ENCODE results near the gene RNPC3. TPM values are rescaled to one million over a fixed set of nuclear protein-coding genes. Genes with fewer than 3 reads are reported as not detected.

The RNPC3 gene
- total RNA-seq, 1 experiment from 2014 or later = 12.2 TPM

GRCh38 chr1:103509250-103509649, 16.2 kb upstream of the RNPC3 start:
- Histone ChIP-seq H3K4me1 (ENCODE audit: insufficient read depth, low read length) (no peaks in the 10 kb centered on the region), H2AK5ac (ENCODE audit: insufficient read length, low read length) (no peak overlapping the region), H3K79me2 (ENCODE audit: insufficient read depth, low read length) (no peaks in the 10 kb centered on the region), H3K9ac (ENCODE audit: extremely low read depth, insufficient read length, low read length) (no peak overlapping the region), H3K79me1 (ENCODE audit: insufficient read depth, low read depth, low read length, poor library complexity, severe bottlenecking) (no peaks in the 10 kb centered on the region), H3K14ac (ENCODE audit: insufficient read depth, low read length) (no peak overlapping the region), H3K27me3 (ENCODE audit: insufficient read depth, low read length) (no peaks in the 10 kb centered on the region), H3K9me3 (ENCODE audit: control insufficient read depth, low read depth, low read length) (no peaks in the 10 kb centered on the region), H3K27ac (ENCODE audit: insufficient read length, low read depth, low read length) (no peak overlapping the region), H2AFZ (ENCODE audit: low read length) (no peak overlapping the region), H3K4ac (ENCODE audit: low read depth, low read length) (no peak overlapping the region), H3K23ac (ENCODE audit: insufficient read length, low read depth, low read length) (no peak overlapping the region), H2BK12ac (ENCODE audit: insufficient read length, low read depth, low read length) (no peak overlapping the region), H4K91ac (ENCODE audit: insufficient read length, low read depth, low read length) (no peak overlapping the region), H4K20me1 (ENCODE audit: control insufficient read depth, insufficient read depth, insufficient read length) (no peaks in the 10 kb centered on the region), H2BK5ac (ENCODE audit: insufficient read length, low read length) (no peak overlapping the region), H2BK20ac (ENCODE audit: low read depth, low read length, poor library complexity, severe bottlenecking) (no peak overlapping the region), H3K56ac (ENCODE audit: insufficient read length, low read depth, low read length) (no peak overlapping the region), H2BK15ac (ENCODE audit: low read depth, low read length) (no peak overlapping the region), H3K4me2 (ENCODE audit: insufficient read depth, insufficient read length, low read length) (no peak overlapping the region), H4K8ac (replicated peaks; ENCODE audit: insufficient read length, low read depth, low read length) (no peak overlapping the region), H3K18ac (ENCODE audit: insufficient read length, low read depth, low read length) (no peak overlapping the region), H3K23me2 (ENCODE audit: insufficient read length, low read depth, low read length, poor library complexity, severe bottlenecking) (no peaks in the 10 kb centered on the region), H2BK120ac (ENCODE audit: low read depth, low read length, poor library complexity, severe bottlenecking) (no peak overlapping the region), H4K5ac (ENCODE audit: insufficient read length, low read depth, low read length) (no peak overlapping the region), H3T11ph (ENCODE audit: low read length) (no peak overlapping the region)
- WGBS (ENCODE audit: extremely low coverage, insufficient read length, low lambda C conversion rate) = no CpG with 5 or more reads among the region's 1 CpG
- TF ChIP-seq CTCF (conservative IDR thresholded peaks at IDR 0.05) = no peak
- peaks cover 7 to 9% of the 10 kb centered on the region in 2 experiments; a peak in 4 of 5 replicates for H3K9me3 Mint-ChIP-seq
- peaks cover 0 to 1% of the 10 kb centered on the region in 2 experiments; a peak in 2 of 4 replicates for H3K4me1 Mint-ChIP-seq
- H3K27me3 Mint-ChIP-seq (ENCODE audit: low read depth) = no peaks in the 10 kb centered on the region; the same call in 1 of the 2 replicates
- DNase-seq = no peak
- H3K36me3 Mint-ChIP-seq (ENCODE audit: insufficient read depth in 1 of 3, low read depth in 3 of 3) = peaks cover 3 to 9% (median 3%) of the 10 kb centered on the region in 3 experiments; a peak in 5 of 7 replicates
- H3K4me3 Mint-ChIP-seq = no peak overlapping the region
- H3K27ac Mint-ChIP-seq = no peak overlapping the region

Measured in H9 (cell line).